Type B pancreatic cell (in vitro differentiated cells): ENCODE measurements around the gene DAZL. TPM values are rescaled to one million over a fixed set of nuclear protein-coding genes. Genes with fewer than 3 reads are reported as not detected.

Experiments
- DNase-seq: peaks from one replicate; pipeline ENCODE4 v3.0.0; 2021; ENCODE audit warnings: mixed read lengths; ENCODE audit not compliant: unreplicated experiment; ENCODE audit errors: extremely low spot score
- H3K27ac Mint-ChIP-seq: 2 replicates; pipeline ENCODE4 v1.8.0; 2021; ENCODE audit warnings: mild to moderate bottlenecking, mixed read lengths
- H3K27me3 Mint-ChIP-seq: 2 replicates; pipeline ENCODE4 v1.8.0; 2021; ENCODE audit warnings: mixed read lengths
- H3K36me3 Mint-ChIP-seq: 2 replicates; pipeline ENCODE4 v1.8.0; 2021; ENCODE audit warnings: mixed read lengths
- H3K4me1 Mint-ChIP-seq: one replicate; pipeline ENCODE4 v1.8.0; 2021; ENCODE audit warnings: mixed read lengths; ENCODE audit not compliant: unreplicated experiment
- H3K4me3 Mint-ChIP-seq: 2 replicates; pipeline ENCODE4 v1.8.0; 2021; ENCODE audit warnings: mild to moderate bottlenecking, mixed read lengths
- H3K9me3 Mint-ChIP-seq: 2 replicates; pipeline ENCODE4 v1.8.0; 2021; ENCODE audit warnings: mixed read lengths
- total RNA-seq: library from RNA; stranded (reverse); gene quantifications from 2 replicates; pipeline ENCODE4 v1.2.1, GENCODE V29; 2021; ENCODE audit warnings: low replicate concordance
- TF ChIP-seq, protein P1 (sequence below): fragments of 200-600 bp; sonication (generic); conservative IDR thresholded peaks from 2 replicates; pipeline ENCODE4 v1.5.0; 2021; ENCODE audit warnings: antibody characterized with exemption, mild to moderate bottlenecking

The DAZL gene
- total RNA-seq, 1 donor from 2014 or later, result not detected

DNA sequence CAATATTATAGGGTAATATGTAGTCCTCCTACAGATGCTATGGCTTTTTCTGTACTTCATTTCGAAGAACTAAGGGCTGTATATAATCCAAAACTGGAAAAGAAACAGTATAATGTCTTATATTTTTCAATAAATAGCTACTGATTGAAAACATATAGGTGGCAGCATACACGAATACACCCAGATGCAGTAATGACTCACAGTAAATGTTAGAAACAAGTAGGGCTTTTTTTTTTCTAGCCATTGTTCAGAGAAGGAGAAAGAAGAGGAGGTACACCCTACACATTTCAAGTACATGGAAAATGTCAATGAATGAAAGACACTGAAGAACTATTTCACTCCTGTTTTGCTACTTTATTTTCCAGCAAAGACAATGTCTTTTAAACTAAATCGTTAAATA, 9.4 kb downstream of the DAZL start:
- Mint-ChIP-seq H3K27ac (no peak overlapping the region), H3K4me3 (no peak overlapping the region), H3K4me1 (no peaks in the 10 kb centered on the region), H3K27me3 (peaks cover 6% of the 10 kb centered on the region), H3K9me3 (no peaks in the 10 kb centered on the region), H3K36me3 (no peaks in the 10 kb centered on the region)
- DNase-seq, result no peak
- TF ChIP-seq, protein P1, sequence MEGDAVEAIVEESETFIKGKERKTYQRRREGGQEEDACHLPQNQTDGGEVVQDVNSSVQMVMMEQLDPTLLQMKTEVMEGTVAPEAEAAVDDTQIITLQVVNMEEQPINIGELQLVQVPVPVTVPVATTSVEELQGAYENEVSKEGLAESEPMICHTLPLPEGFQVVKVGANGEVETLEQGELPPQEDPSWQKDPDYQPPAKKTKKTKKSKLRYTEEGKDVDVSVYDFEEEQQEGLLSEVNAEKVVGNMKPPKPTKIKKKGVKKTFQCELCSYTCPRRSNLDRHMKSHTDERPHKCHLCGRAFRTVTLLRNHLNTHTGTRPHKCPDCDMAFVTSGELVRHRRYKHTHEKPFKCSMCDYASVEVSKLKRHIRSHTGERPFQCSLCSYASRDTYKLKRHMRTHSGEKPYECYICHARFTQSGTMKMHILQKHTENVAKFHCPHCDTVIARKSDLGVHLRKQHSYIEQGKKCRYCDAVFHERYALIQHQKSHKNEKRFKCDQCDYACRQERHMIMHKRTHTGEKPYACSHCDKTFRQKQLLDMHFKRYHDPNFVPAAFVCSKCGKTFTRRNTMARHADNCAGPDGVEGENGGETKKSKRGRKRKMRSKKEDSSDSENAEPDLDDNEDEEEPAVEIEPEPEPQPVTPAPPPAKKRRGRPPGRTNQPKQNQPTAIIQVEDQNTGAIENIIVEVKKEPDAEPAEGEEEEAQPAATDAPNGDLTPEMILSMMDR, result no peak

DNA sequence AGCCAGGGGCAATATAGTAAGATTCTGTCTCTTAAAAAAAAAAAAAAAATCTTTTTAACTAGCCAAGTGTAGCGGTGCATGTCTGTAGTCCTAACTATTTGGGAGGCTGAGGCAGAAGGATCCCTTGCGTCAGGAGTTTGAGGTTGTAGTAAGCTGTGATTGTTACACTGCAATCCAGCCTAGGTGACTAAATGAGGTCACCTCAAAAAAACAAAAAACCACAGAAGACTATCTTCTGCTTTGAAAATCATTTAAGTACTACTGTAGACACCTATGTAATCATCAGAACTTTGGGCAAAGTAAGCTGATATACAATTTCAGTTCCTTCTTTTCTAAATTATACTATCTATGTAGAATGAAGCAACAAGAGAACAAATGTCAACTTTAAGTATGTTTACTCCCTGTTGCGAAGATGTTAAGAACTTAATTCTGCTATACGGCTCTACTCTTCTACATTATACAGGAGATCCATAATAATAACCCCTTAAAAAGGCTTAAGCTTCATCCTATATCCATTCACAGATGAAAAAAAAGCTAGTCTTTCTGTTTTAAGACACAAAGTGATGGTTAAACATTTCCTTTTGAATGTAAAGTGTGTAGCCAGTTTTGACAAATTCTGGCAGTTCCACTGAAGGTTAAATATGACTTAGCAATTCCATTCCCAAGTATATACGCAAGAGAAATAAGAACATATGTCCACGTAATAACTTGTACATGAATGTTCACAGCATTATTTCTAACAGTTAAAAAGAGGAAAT, 15.2 kb downstream of the DAZL start:
- H3K27ac Mint-ChIP-seq, result no peak overlapping the region
- TF ChIP-seq, protein P1, result no peak
- no peaks in the 10 kb centered on the region for H3K36me3 Mint-ChIP-seq
- no peaks in the 10 kb centered on the region for H3K4me1 Mint-ChIP-seq
- H3K27me3 Mint-ChIP-seq, result peaks cover 4% of the 10 kb centered on the region
- no peak overlapping the region for H3K4me3 Mint-ChIP-seq
- H3K9me3 Mint-ChIP-seq, result no peaks in the 10 kb centered on the region
- no peak for DNase-seq

DNA sequence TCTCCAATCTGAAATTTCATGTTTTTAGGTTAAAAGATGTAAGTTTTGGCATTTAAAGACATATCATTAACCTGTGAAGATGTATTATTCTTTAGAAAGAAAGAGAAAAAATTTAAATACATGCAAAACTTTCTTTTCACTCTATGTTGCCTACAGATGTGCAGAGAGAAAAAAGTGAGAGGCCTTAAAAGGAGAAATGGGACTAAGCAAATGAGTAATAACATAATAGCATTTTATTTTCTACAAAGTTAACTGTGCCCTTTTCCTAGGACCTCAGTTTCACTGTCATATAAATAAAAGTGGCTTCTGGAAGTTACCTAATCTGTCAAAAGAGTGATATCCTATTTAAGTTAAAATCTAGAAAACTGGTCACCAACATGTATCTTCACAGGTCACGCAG, 16.1 kb downstream of the DAZL start:
- no peak overlapping the region for H3K27ac Mint-ChIP-seq
- no peak for DNase-seq
- no peaks in the 10 kb centered on the region for H3K9me3 Mint-ChIP-seq
- H3K4me1 Mint-ChIP-seq, result no peaks in the 10 kb centered on the region
- no peak overlapping the region for H3K4me3 Mint-ChIP-seq
- H3K36me3 Mint-ChIP-seq, result no peaks in the 10 kb centered on the region
- TF ChIP-seq, protein P1, result no peak
- peaks cover 4% of the 10 kb centered on the region for H3K27me3 Mint-ChIP-seq

DNA sequence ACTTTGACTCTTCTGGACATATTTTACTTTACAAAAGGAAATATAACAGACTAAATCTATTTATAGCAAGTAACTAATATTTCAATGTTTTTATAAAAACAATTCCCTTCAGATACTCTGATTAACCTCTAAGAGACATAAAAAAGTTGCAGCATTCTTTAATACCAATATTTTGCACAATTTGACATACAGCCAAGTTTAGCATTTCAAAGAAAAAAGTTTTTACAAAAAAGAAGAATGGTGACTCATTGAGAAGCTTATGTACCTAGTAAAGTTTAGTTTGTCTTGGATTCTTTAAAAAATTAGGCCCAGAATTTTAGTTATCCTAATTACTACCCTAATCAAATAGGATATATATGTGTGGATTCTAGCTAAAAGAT, 17.6 kb downstream of the DAZL start:
- Mint-ChIP-seq H3K27ac (no peak overlapping the region), H3K27me3 (peaks cover 4% of the 10 kb centered on the region), H3K4me3 (no peak overlapping the region), H3K36me3 (no peaks in the 10 kb centered on the region), H3K9me3 (no peaks in the 10 kb centered on the region), H3K4me1 (no peaks in the 10 kb centered on the region)
- TF ChIP-seq, protein P1, result no peak
- no peak for DNase-seq

DNA sequence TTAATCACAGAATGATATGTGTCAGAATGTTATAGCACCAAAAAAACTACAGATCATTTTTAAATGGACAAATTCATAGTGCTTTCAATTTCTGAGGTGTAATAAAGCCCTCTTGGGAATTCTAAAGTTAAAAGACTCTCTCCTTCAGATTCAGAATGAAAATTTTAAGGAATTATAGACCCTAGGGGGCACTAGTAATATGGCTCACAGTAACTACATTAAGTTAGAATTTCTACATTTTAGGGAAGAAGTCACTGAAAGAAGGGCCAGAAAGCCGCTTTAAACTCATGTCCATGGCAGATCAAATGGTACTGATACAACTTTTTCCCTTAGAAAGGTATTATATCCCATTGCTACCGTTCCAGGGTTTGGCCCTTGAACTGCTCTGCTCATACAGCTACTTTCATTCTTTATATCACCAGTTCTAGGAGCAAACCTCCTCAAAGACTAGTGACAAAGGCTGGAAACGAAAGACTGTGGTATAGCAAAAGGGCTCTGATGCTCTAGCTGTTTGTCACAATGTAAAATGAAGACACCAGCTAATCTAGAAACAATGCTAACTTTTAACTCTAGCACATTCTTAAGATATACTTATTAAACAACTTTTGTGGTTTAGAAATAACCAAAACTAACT, 18.1 kb downstream of the DAZL start:
- peaks cover 4% of the 10 kb centered on the region for H3K27me3 Mint-ChIP-seq
- TF ChIP-seq, protein P1, result no peak
- no peaks in the 10 kb centered on the region for H3K36me3 Mint-ChIP-seq
- no peaks in the 10 kb centered on the region for H3K9me3 Mint-ChIP-seq
- H3K4me1 Mint-ChIP-seq, result no peaks in the 10 kb centered on the region
- H3K4me3 Mint-ChIP-seq, result no peak overlapping the region
- H3K27ac Mint-ChIP-seq, result no peak overlapping the region
- DNase-seq, result no peak
